HCT116 (cell line): ENCODE measurements around the gene TLR3. TPM values are rescaled to one million over a fixed set of nuclear protein-coding genes. Genes with fewer than 3 reads are reported as not detected.

Experiments used
- ATAC-seq: fragments of 200-7000 bp; cut with Tn5 transposase; 2 replicates; pipeline ENCODE4 v1.9.1; 2020; ENCODE audit warnings: mild to moderate bottlenecking, moderate library complexity
- BruUV-seq: library from RNA; stranded (reverse); fragments of 400-500 nt; replicated peaks from 2 replicates; lab custom pipeline; 2021; lab: Mats Ljungman, UMichigan
- CTCF ChIA-PET: fragments of 300-600 bp; sonication (Branson Sonifier 250); formaldehyde crosslinking; loops from one replicate; lab custom pipeline; 2021; ENCODE audit warnings: antibody characterized with exemption; lab: Charles Lee
- POLR2A ChIA-PET: fragments of 300-600, 350-600 bp; sonication (Branson Sonifier 250); formaldehyde crosslinking; loops from one replicate; lab custom pipeline; 2021; ENCODE audit warnings: antibody characterized with exemption; lab: Charles Lee
- RAD21 ChIA-PET, 2 experiments: fragments of 300-600 bp; sonication (Branson Sonifier 250); formaldehyde crosslinking; loops; one replicate each; lab custom pipeline; 2023; ENCODE audit warnings: low total read pairs in 2 of 2; ENCODE audit not compliant: uncharacterized antibody in 2 of 2, unreplicated experiment in 2 of 2, low non-redundant PET in 1 of 2; lab: Charles Lee
- DNase-seq: peaks from one replicate; pipeline ENCODE4 v3.0.0-alpha.2; 2010; ENCODE audit warnings: low read depth, low spot score
- H2AFZ ChIP-seq: fragments of 200-600 bp; shearing (Covaris generic), sonication (generic); 2 replicates; pipeline ENCODE4 v1.6.1; 2017; ENCODE audit warnings: low read depth, mixed run types, mixed read lengths, antibody characterized with exemption, low read length; ENCODE audit not compliant: poor library complexity, severe bottlenecking
- H3K27ac ChIP-seq: 2 replicates; pipeline ENCODE4 v1.5.1; 2012; ENCODE audit warnings: low read depth, low read length
- H3K27me3 ChIP-seq: fragments of 200-600 bp; sonication (generic); 2 replicates; pipeline ENCODE4 v1.6.1; 2016; ENCODE audit warnings: mixed run types, low read length, mixed read lengths; ENCODE audit not compliant: insufficient read depth
- H3K36me3 ChIP-seq, 2 experiments: fragments of 200-500 bp in 1 of 2; fragments of 200-600 bp in 1 of 2; sonication (Bioruptor generic) in 1 of 2; sonication (generic) in 1 of 2; 2 replicates each; pipeline versions ENCODE4 v1.5.1 to v1.6.1; 2014 to 2016; ENCODE audit warnings: low read length in 2 of 2, inconsistent platforms in 1 of 2, mixed read lengths in 1 of 2, mixed run types in 1 of 2; ENCODE audit not compliant: insufficient read depth in 2 of 2, control insufficient read depth in 1 of 2
- H3K4me1 ChIP-seq, 2 experiments: fragments of 200-600 bp in 1 of 2; sonication (generic) in 1 of 2; 2 replicates each; pipeline versions ENCODE4 v1.5.1 to v1.6.1; 2012 to 2017; ENCODE audit warnings: low read length in 2 of 2, inconsistent platforms in 1 of 2, mild to moderate bottlenecking in 1 of 2, mixed read lengths in 1 of 2, mixed run types in 1 of 2, moderate library complexity in 1 of 2; ENCODE audit not compliant: insufficient read depth in 2 of 2, control insufficient read depth in 1 of 2
- H3K4me2 ChIP-seq: fragments of 200-600 bp; sonication (generic); 2 replicates; pipeline ENCODE4 v1.6.1; 2017; ENCODE audit warnings: mixed run types, low read length, mixed read lengths
- H3K4me3 ChIP-seq, 2 experiments: fragments of 200-600 bp in 1 of 2; sonication (generic) in 1 of 2; replicated peaks in 1 of 2; 2 replicates each; pipeline ENCODE4 v1.5.1; 2011 to 2016; ENCODE audit warnings: low read length in 2 of 2, control low read depth in 1 of 2, low read depth in 1 of 2, mild to moderate bottlenecking in 1 of 2, mixed read lengths in 1 of 2, mixed run types in 1 of 2
- H3K79me2 ChIP-seq: fragments of 200-600 bp; sonication (generic); 2 replicates; pipeline ENCODE4 v1.6.1; 2017; ENCODE audit warnings: mild to moderate bottlenecking, mixed run types, low read length, moderate library complexity, mixed read lengths; ENCODE audit not compliant: insufficient read depth
- H3K9ac ChIP-seq: fragments of 200-600 bp; sonication (generic); 2 replicates; pipeline ENCODE4 v1.6.1; 2016; ENCODE audit warnings: low read length, mixed read lengths
- H3K9me2 ChIP-seq: fragments of 200-600 bp; sonication (generic), shearing (Covaris generic); 2 replicates; pipeline ENCODE4 v1.6.1; 2017; ENCODE audit warnings: mixed run types, mild to moderate bottlenecking, moderate library complexity; ENCODE audit not compliant: insufficient read depth
- H3K9me3 ChIP-seq, 2 experiments: fragments of 200-500 bp in 1 of 2; fragments of 200-600 bp in 1 of 2; sonication (Bioruptor generic) in 1 of 2; sonication (generic) in 1 of 2; 2 replicates each; pipeline ENCODE4 v1.6.1; 2014 to 2017; ENCODE audit warnings: low read length in 2 of 2, mixed read lengths in 2 of 2, inconsistent platforms in 1 of 2, low read depth in 1 of 2, mild to moderate bottlenecking in 1 of 2, mixed run types in 1 of 2, moderate library complexity in 1 of 2; ENCODE audit not compliant: control insufficient read depth in 1 of 2, insufficient read depth in 1 of 2
- H4K20me1 ChIP-seq: fragments of 200-600 bp; sonication (generic), shearing (Covaris generic); 2 replicates; pipeline ENCODE4 v1.6.1; 2017; ENCODE audit warnings: mixed run types, mild to moderate bottlenecking, moderate library complexity; ENCODE audit not compliant: insufficient read depth
- ATF3 ChIP-seq: IDR thresholded peaks from 2 replicates; pipeline ENCODE4 v1.6.1; 2012
- CBX3 ChIP-seq: IDR thresholded peaks from 2 replicates; pipeline ENCODE4 v1.6.1; 2012; ENCODE audit warnings: low read depth
- CTCF ChIP-seq, 3 experiments: fragments of 200-600 bp in 1 of 3; sonication (generic) in 1 of 3; IDR thresholded peaks in 2 of 3; conservative IDR thresholded peaks in 1 of 3; 2 replicates each; pipeline ENCODE4 v1.5.1; 2012 to 2017; ENCODE audit warnings: low read depth in 2 of 3, low read length in 2 of 3, antibody characterized with exemption in 1 of 3, borderline replicate concordance in 1 of 3, control low read depth in 1 of 3, mild to moderate bottlenecking in 1 of 3, mixed read lengths in 1 of 3, mixed run types in 1 of 3, moderate library complexity in 1 of 3; ENCODE audit not compliant: insufficient read depth in 1 of 3
- EGR1 ChIP-seq: IDR thresholded peaks from 2 replicates; pipeline ENCODE4 v1.6.1; 2012; ENCODE audit warnings: low read depth
- ELF1 ChIP-seq: IDR thresholded peaks from 2 replicates; pipeline ENCODE4 v1.6.1; 2012; ENCODE audit warnings: low read depth, borderline replicate concordance
- EZH2 ChIP-seq: fragments of 200-600 bp; sonication (generic); IDR thresholded peaks from 2 replicates; pipeline ENCODE4 v1.6.1; 2017; ENCODE audit warnings: antibody characterized with exemption, mixed run types
- EZH2phosphoT487 ChIP-seq: fragments of 200-600 bp; IDR thresholded peaks from 2 replicates; pipeline ENCODE4 v1.6.1; 2018; ENCODE audit warnings: antibody characterized with exemption, borderline replicate concordance
- FOSL1 ChIP-seq: IDR thresholded peaks from 2 replicates; pipeline ENCODE4 v1.6.1; 2012; ENCODE audit warnings: low read depth
- JUND ChIP-seq: IDR thresholded peaks from 2 replicates; pipeline ENCODE4 v1.6.1; 2012
- MAX ChIP-seq: IDR thresholded peaks from 2 replicates; pipeline ENCODE4 v1.6.1; 2012
- POLR2AphosphoS5 ChIP-seq: IDR thresholded peaks from 2 replicates; pipeline ENCODE4 v1.6.1; 2011; ENCODE audit warnings: mild to moderate bottlenecking, low read depth, low read length, moderate library complexity
- RAD21 ChIP-seq: IDR thresholded peaks from 2 replicates; pipeline ENCODE4 v1.6.1; 2012; ENCODE audit warnings: low read depth, mild to moderate bottlenecking
- REST ChIP-seq: IDR thresholded peaks from 2 replicates; pipeline ENCODE4 v1.6.1; 2012; ENCODE audit warnings: low read depth
- SIN3A ChIP-seq: IDR thresholded peaks from 2 replicates; pipeline ENCODE4 v1.6.1; 2012; ENCODE audit warnings: low read depth
- SP1 ChIP-seq: IDR thresholded peaks from 2 replicates; pipeline ENCODE4 v1.6.1; 2012; ENCODE audit warnings: low read depth
- SRF ChIP-seq: IDR thresholded peaks from 2 replicates; pipeline ENCODE4 v1.6.1; 2012; ENCODE audit warnings: low read depth
- TCF7L2 ChIP-seq: IDR thresholded peaks from 2 replicates; pipeline ENCODE4 v1.7.0; 2011; ENCODE audit warnings: borderline replicate concordance, inconsistent platforms; ENCODE audit not compliant: insufficient read depth, insufficient read length; ENCODE audit errors: extremely low read depth
- YY1 ChIP-seq: IDR thresholded peaks from 2 replicates; pipeline ENCODE4 v1.6.1; 2011; ENCODE audit warnings: low read length, low read depth, moderate library complexity, mild to moderate bottlenecking; ENCODE audit not compliant: insufficient replicate concordance; ENCODE audit errors: extremely low read depth
- ZNF274 ChIP-seq: fragments of 200-500 bp; sonication (Bioruptor generic); IDR thresholded peaks from 2 replicates; pipeline ENCODE4 v1.6.1; 2014; ENCODE audit warnings: mild to moderate bottlenecking, low read depth, low read length, inconsistent platforms
- intact Hi-C: fragments of 100-400 bp; cut with micrococcal nuclease; formaldehyde crosslinking; loops from 2 replicates; pipeline ENCODE4 v1.10.0; 2022
- total RNA-seq: library from RNA; stranded (reverse); gene quantifications from one replicate; pipeline ENCODE4 v1.2.1, GENCODE V29; 2021; ENCODE audit not compliant: unreplicated experiment

TLR3 gene
- total RNA-seq, 1 experiment from 2014 or later = 1.3 TPM

- no peaks in the 10 kb centered on the region for H3K79me2 ChIP-seq
- no peaks in the 10 kb centered on the region for H3K9me2 ChIP-seq
- CTCF ChIA-PET = no interaction called here
- H3K27ac ChIP-seq = no peak overlapping the region
- POLR2A ChIA-PET = no interaction called here
- no peak for DNase-seq
- H3K4me3 ChIP-seq = no peak overlapping the region
- H3K36me3 ChIP-seq = no peaks in the 10 kb centered on the region
- no peak for TF ChIP-seq TCF7L2
- TF ChIP-seq EZH2 = no peak
- TF ChIP-seq EGR1 = no peak
- TF ChIP-seq ZNF274 = no peak
- TF ChIP-seq EZH2phosphoT487 = no peak
- TF ChIP-seq POLR2AphosphoS5 = no peak
- no peak for TF ChIP-seq CTCF (IDR thresholded peaks at IDR 0.05 in 2 of 3, conservative IDR thresholded peaks at IDR 0.05 in 1 of 3; ENCODE audit: borderline replicate concordance in 1 of 3, insufficient read depth in 1 of 3, low read depth in 2 of 3, low read length in 2 of 3)
- TF ChIP-seq CBX3 = no peak
- no peak for TF ChIP-seq SP1
- TF ChIP-seq RAD21 = no peak
- TF ChIP-seq YY1 = no peak
- no peak for TF ChIP-seq ELF1
- no peak for TF ChIP-seq REST
- TF ChIP-seq MAX = no peak
- no peak for TF ChIP-seq FOSL1
- TF ChIP-seq JUND = no peak
- no peak for TF ChIP-seq SRF
- TF ChIP-seq SIN3A = no peak
- TF ChIP-seq ATF3 = no peak
- H3K4me2 ChIP-seq = no peak overlapping the region
- intact Hi-C loops = no loop called here
- peaks cover 8% of the 10 kb centered on the region in 2 experiments; a peak in 2 of 4 replicates for H3K9me3 ChIP-seq
- RAD21 ChIA-PET = no interaction called here
- H2AFZ ChIP-seq = no peak overlapping the region
- no peaks in the 10 kb centered on the region; a peak in 1 of 4 replicates for H3K4me1 ChIP-seq
- no peaks in the 10 kb centered on the region for H3K27me3 ChIP-seq
- no peak for ATAC-seq
- no peak overlapping the region for H3K9ac ChIP-seq
- H4K20me1 ChIP-seq = no peaks in the 10 kb centered on the region
- no TSS peak for BruUV-seq
These were observed 38.6 kb upstream of the TLR3 start for GRCh38 chr4:186030399-186030775.
